H1 (cell line): Measurements from ENCODE around the gene FAM98C. TPM values are rescaled to one million over a fixed set of nuclear protein-coding genes. Genes with fewer than 3 reads are reported as not detected.

ENCODE experiments used
- CTCF ChIA-PET: fragments of 300-600 bp; sonication (Branson Sonifier 250); formaldehyde crosslinking; loops from one replicate; lab custom pipeline; 2021; ENCODE audit not compliant: partially characterized antibody; lab: Charles Lee
- POLR2A ChIA-PET: fragments of 300-600 bp; sonication (Branson Sonifier 250); formaldehyde crosslinking; loops from one replicate; lab custom pipeline; 2021; ENCODE audit warnings: inconsistent platforms; ENCODE audit not compliant: partially characterized antibody; lab: Charles Lee
- DNase-seq, 2 experiments: peaks; one replicate each; pipeline versions ENCODE4 v3.0.0 to v3.0.0-alpha.2; 2010 to 2022; ENCODE audit warnings: low spot score in 2 of 2, low read depth in 1 of 2, mixed read lengths in 1 of 2
- FAIRE-seq: peaks from 2 replicates; lab custom pipeline; 2011; peaks lifted over from hg19 to GRCh38; lab: Jason Lieb, UNC
- H2AFZ ChIP-seq: 2 replicates; pipeline ENCODE4 v1.8.1; 2012; ENCODE audit warnings: low read length, inconsistent platforms
- H2AK5ac ChIP-seq: 2 replicates; pipeline ENCODE4 v1.6.1; 2013; ENCODE audit warnings: low read depth, low read length
- H2BK120ac ChIP-seq: replicated peaks from 2 replicates; pipeline ENCODE3; 2013; ENCODE audit warnings: low read depth, low read length, inconsistent platforms
- H2BK12ac ChIP-seq: 2 replicates; pipeline ENCODE4 v1.6.1; 2013; ENCODE audit warnings: low read depth, low read length
- H2BK15ac ChIP-seq: 2 replicates; pipeline ENCODE4 v1.6.1; 2013; ENCODE audit warnings: low read length
- H2BK20ac ChIP-seq: 2 replicates; pipeline ENCODE4 v1.6.1; 2013; ENCODE audit warnings: low read length
- H2BK5ac ChIP-seq: 2 replicates; pipeline ENCODE4 v1.6.1; 2013; ENCODE audit warnings: low read depth, low read length
- H3K14ac ChIP-seq: 2 replicates; pipeline ENCODE4 v1.6.1; 2013; ENCODE audit warnings: inconsistent platforms; ENCODE audit not compliant: insufficient read length
- H3K18ac ChIP-seq: 2 replicates; pipeline ENCODE4 v1.6.1; 2013; ENCODE audit warnings: low read length; ENCODE audit errors: extremely low read depth
- H3K23ac ChIP-seq: 2 replicates; pipeline ENCODE4 v1.6.1; 2013; ENCODE audit warnings: inconsistent platforms; ENCODE audit not compliant: insufficient read length
- H3K23me2 ChIP-seq: 2 replicates; pipeline ENCODE4 v1.6.1; 2013; ENCODE audit warnings: low read depth, low read length
- H3K27ac ChIP-seq: 2 replicates; pipeline ENCODE4 v1.6.1; 2011; ENCODE audit warnings: low read depth, low read length, inconsistent platforms
- H3K27me3 ChIP-seq, 4 experiments: replicated peaks in 1 of 4; 1 replicate in 1 of 4; 2 replicates in 3 of 4; pipeline versions ENCODE4 v1.6.1 to v1.8.1; 2011 to 2013; ENCODE audit warnings: low read length in 3 of 4, mild to moderate bottlenecking in 3 of 4, inconsistent platforms in 2 of 4, mixed read lengths in 2 of 4, moderate library complexity in 1 of 4; ENCODE audit not compliant: control insufficient read depth in 3 of 4, insufficient read depth in 3 of 4; ENCODE audit errors: extremely low read depth in 1 of 4
- H3K36me3 ChIP-seq, 4 experiments: 2 replicates each; pipeline versions ENCODE4 v1.6.1 to v1.8.1; 2011 to 2013; ENCODE audit warnings: mild to moderate bottlenecking in 4 of 4, low read length in 3 of 4, moderate library complexity in 2 of 4, control low read depth in 1 of 4, inconsistent platforms in 1 of 4; ENCODE audit not compliant: insufficient read depth in 4 of 4, control insufficient read depth in 2 of 4
- H3K4ac ChIP-seq: replicated peaks from 2 replicates; pipeline ENCODE3; 2013; ENCODE audit warnings: low read length, low read depth, mixed read lengths, inconsistent platforms; ENCODE audit not compliant: insufficient read length
- H3K4me1 ChIP-seq, 4 experiments: replicated peaks in 1 of 4; 1 replicate in 1 of 4; 2 replicates in 3 of 4; pipeline versions ENCODE4 v1.6.1 to v1.8.1; 2011 to 2013; ENCODE audit warnings: low read length in 3 of 4, inconsistent platforms in 2 of 4, mixed read lengths in 1 of 4; ENCODE audit not compliant: insufficient read depth in 4 of 4, control insufficient read depth in 3 of 4
- H3K4me2 ChIP-seq, 2 experiments: 2 replicates each; pipeline versions ENCODE4 v1.6.1 to v1.8.1; 2011 to 2013; ENCODE audit warnings: low read depth in 2 of 2, low read length in 2 of 2, control low read depth in 1 of 2, inconsistent platforms in 1 of 2, mild to moderate bottlenecking in 1 of 2; ENCODE audit not compliant: insufficient read depth in 1 of 2
- H3K4me3 ChIP-seq, 4 experiments: fragments of 200-600, 300-600 bp in 1 of 4; sonication (generic), shearing (Covaris generic), sonication (Bioruptor Twin) in 1 of 4; 2 replicates each; pipeline versions ENCODE4 v1.5.1 to v1.8.1; 2011 to 2016; ENCODE audit warnings: low read length in 4 of 4, low read depth in 3 of 4, control low read depth in 2 of 4, inconsistent platforms in 2 of 4, mild to moderate bottlenecking in 2 of 4, mixed read lengths in 1 of 4, moderate library complexity in 1 of 4; ENCODE audit not compliant: insufficient read depth in 2 of 4; ENCODE audit errors: extremely low read depth in 1 of 4
- H3K56ac ChIP-seq: replicated peaks from 2 replicates; pipeline ENCODE3; 2013; ENCODE audit warnings: low read depth, mild to moderate bottlenecking, mixed read lengths, low read length, inconsistent platforms; ENCODE audit not compliant: insufficient read length
- H3K79me1 ChIP-seq: 2 replicates; pipeline ENCODE4 v1.6.1; 2013; ENCODE audit warnings: low read depth, low read length, control low read depth
- H3K79me2 ChIP-seq, 2 experiments: 2 replicates each; pipeline versions ENCODE4 v1.6.1 to v1.8.1; 2012 to 2013; ENCODE audit warnings: low read length in 2 of 2, mild to moderate bottlenecking in 2 of 2, inconsistent platforms in 1 of 2; ENCODE audit not compliant: insufficient read depth in 2 of 2, control insufficient read depth in 1 of 2
- H3K9ac ChIP-seq, 4 experiments: replicated peaks in 1 of 4; 1 replicate in 1 of 4; 2 replicates in 3 of 4; pipeline versions ENCODE4 v1.6.1 to v1.8.1; 2011 to 2013; ENCODE audit warnings: low read depth in 3 of 4, low read length in 3 of 4, control low read depth in 2 of 4, mild to moderate bottlenecking in 2 of 4, moderate library complexity in 2 of 4, inconsistent platforms in 1 of 4; ENCODE audit errors: extremely low read depth in 1 of 4
- H3K9me3 ChIP-seq, 2 experiments: 2 replicates each; pipeline versions ENCODE4 v1.6.1 to v1.8.1; 2012 to 2013; ENCODE audit warnings: mild to moderate bottlenecking in 2 of 2, moderate library complexity in 2 of 2, control low read depth in 1 of 2, inconsistent platforms in 1 of 2, low read depth in 1 of 2, low read length in 1 of 2, mixed read lengths in 1 of 2; ENCODE audit not compliant: insufficient read depth in 2 of 2
- H4K20me1 ChIP-seq, 2 experiments: replicated peaks in 1 of 2; 2 replicates each; pipeline versions ENCODE3 to v1.8.1; 2011 to 2013; ENCODE audit warnings: inconsistent platforms in 2 of 2, low read length in 2 of 2, mild to moderate bottlenecking in 1 of 2; ENCODE audit not compliant: insufficient read depth in 2 of 2, control insufficient read depth in 1 of 2
- H4K5ac ChIP-seq: 2 replicates; pipeline ENCODE4 v1.6.1; 2013; ENCODE audit warnings: low read length, low read depth, mixed read lengths, inconsistent platforms; ENCODE audit not compliant: insufficient read length
- H4K8ac ChIP-seq: 2 replicates; pipeline ENCODE4 v1.8.0; 2013; ENCODE audit warnings: mild to moderate bottlenecking, moderate library complexity, low read length, inconsistent platforms; ENCODE audit not compliant: insufficient read depth; ENCODE audit errors: extremely low read depth
- H4K91ac ChIP-seq: replicated peaks from 2 replicates; pipeline ENCODE3; 2013; ENCODE audit warnings: low read length, mixed read lengths, inconsistent platforms; ENCODE audit not compliant: insufficient read length
- CTBP2 ChIP-seq: IDR thresholded peaks from 2 replicates; pipeline ENCODE4 v1.7.0; 2011; ENCODE audit warnings: borderline replicate concordance, mild to moderate bottlenecking, moderate library complexity, mixed read lengths, low read length; ENCODE audit not compliant: insufficient read depth, insufficient read length
- GABPA ChIP-seq: IDR thresholded peaks from 2 replicates; pipeline ENCODE4 v1.6.1; 2011; ENCODE audit warnings: mild to moderate bottlenecking, low read length, moderate library complexity, borderline replicate concordance; ENCODE audit not compliant: insufficient read depth
- KDM5A ChIP-seq: fragments of 200-600 bp; IDR thresholded peaks from 2 replicates; pipeline ENCODE4 v1.7.1; 2012; ENCODE audit warnings: mild to moderate bottlenecking, low read length, inconsistent platforms, mixed read lengths
- MAFK ChIP-seq: IDR thresholded peaks from 2 replicates; pipeline ENCODE4 v1.6.1; 2012; ENCODE audit warnings: low read depth, mild to moderate bottlenecking, improper control_type of control experiment, low read length
- SP1 ChIP-seq: IDR thresholded peaks from 2 replicates; pipeline ENCODE4 v1.6.1; 2011; ENCODE audit warnings: low read depth, low read length
- WGBS, 2 experiments: shearing (Covaris generic) in 1 of 2; methylation state at CpG; one replicate each; pipeline versions ENCODE4 v1.1.6 to v1.1.7; 2013 to 2015; ENCODE audit warnings: low lambda C conversion rate in 2 of 2, mixed read lengths in 2 of 2, inconsistent platforms in 1 of 2, low coverage in 1 of 2, missing lambda C conversion rate in 1 of 2; ENCODE audit not compliant: insufficient replicate concordance in 2 of 2, insufficient coverage in 1 of 2, insufficient read length in 1 of 2; ENCODE audit errors: extremely low coverage in 1 of 2, missing lambda C conversion rate in 1 of 2; 5-methylcytosine and 5-hydroxymethylcytosine counted together
- polyA plus RNA-seq, 7 experiments: library from polyadenylated mRNA; depleted of rRNA in 3 of 7; stranded (reverse) in 5 of 7; unstranded in 2 of 7; fragments of >200 nt in 5 of 7; fragments of 200-250 nt in 2 of 7; gene quantifications; 1 replicate in 5 of 7; 2 replicates in 1 of 7; 4 replicates in 1 of 7; pipeline versions ENCODE4 v1.2.1 to v1.2.3, GENCODE V29; 2011 to 2013; ENCODE audit warnings: missing spikeins in 2 of 7, mixed read lengths in 2 of 7
- total RNA-seq: library from RNA; stranded (reverse); fragmentation: NEBNext Ultra II Directional; extraction: Animal tissue kit (Norgen Biotek cat#: 25700); gene quantifications from 2 replicates; pipeline ENCODE4 v1.2.1, GENCODE V29; 2021

Gene FAM98C
- total and polyA plus RNA-seq, 2 of the 8 experiments (the other 6 are each of a cell fraction or from before 2014, with no cell fraction given): 6.1 to 9.4 TPM

- WGBS, 2 experiments: 91% methylated on average over 12 of the region's 13 CpGs; no CpG with 5 or more reads in 1 of the 2 experiments
- no peak overlapping the region for H2BK20ac ChIP-seq
- no peak overlapping the region for H3K14ac ChIP-seq
- no peak overlapping the region for H3K4me3 ChIP-seq
- DNase-seq: no peak
- H4K20me1 ChIP-seq: no peaks in the 10 kb centered on the region
- H2AFZ ChIP-seq: no peak overlapping the region
- no peak overlapping the region for H3K23ac ChIP-seq
- H3K79me1 ChIP-seq: no peaks in the 10 kb centered on the region; the same call in 1 of the 2 replicates
- no peaks in the 10 kb centered on the region for H3K79me2 ChIP-seq
- ChIA-PET POLR2A (interaction anchor here (1.0 to 1.7 kb wide), 2 partner anchors 13 to 23 kb away, joined by 3 to 5 read pairs; partner anchors contain the start of genes GGN and SPRED3), CTCF (interaction anchor here (0.6 to 5.7 kb wide), 3 partner anchors 8 to 490 kb away, joined by 3 to 32 read pairs (median 4); partner anchors contain the start of gene FAM98C)
- H4K91ac ChIP-seq: no peak overlapping the region
- H3K23me2 ChIP-seq: no peaks in the 10 kb centered on the region
- H2AK5ac ChIP-seq: no peak overlapping the region
- H3K9me3 ChIP-seq: no peaks in the 10 kb centered on the region
- no peak overlapping the region for H2BK15ac ChIP-seq
- H2BK5ac ChIP-seq: no peak overlapping the region
- no peak overlapping the region for H4K5ac ChIP-seq
- no peak overlapping the region for H2BK12ac ChIP-seq
- H3K27ac ChIP-seq: no peak overlapping the region
- no peak overlapping the region for H3K56ac ChIP-seq
- H3K27me3 ChIP-seq: peaks cover 0 to 2% (median 0%) of the 10 kb centered on the region in 4 experiments; a peak in 1 of 7 replicates
- H2BK120ac ChIP-seq: no peak overlapping the region
- no peak overlapping the region for H3K4ac ChIP-seq
- no peak for FAIRE-seq
- peak overlapping the region; percentile 78; the same call in 1 of the 2 replicates for H3K18ac ChIP-seq
- H4K8ac ChIP-seq: no peak overlapping the region; the same call in none of the 2 replicates
- no peak overlapping the region for H3K9ac ChIP-seq
- no peaks in the 10 kb centered on the region for H3K36me3 ChIP-seq
- H3K4me1 ChIP-seq: peaks cover 0 to 3% (median 0%) of the 10 kb centered on the region in 4 experiments; a peak in 1 of 7 replicates
- no peak overlapping the region for H3K4me2 ChIP-seq
- no peak for TF ChIP-seq MAFK
- TF ChIP-seq GABPA: no peak
- no peak for TF ChIP-seq CTBP2
- no peak for TF ChIP-seq KDM5A
- TF ChIP-seq SP1: no peak
Measured at GRCh38 chr19:38411041-38411712, 8.3 kb downstream of the FAM98C start.
